OCI-LY7 (cell line): ENCODE measurements around the gene PCBP3. TPM values are rescaled to one million over a fixed set of nuclear protein-coding genes. Genes with fewer than 3 reads are reported as not detected.
"Not testable (repeated sequence)": the region's sequence is repeated elsewhere in the genome, so short reads cannot be mapped to it uniquely, and the experiment has no call there.

ENCODE experiments used
- BruUV-seq: library from RNA; stranded (reverse); fragments of 400-500 nt; replicated peaks from 2 replicates; lab custom pipeline; 2021; lab: Mats Ljungman, UMichigan
- CTCF ChIA-PET: fragments of 300-600 bp; sonication (Branson Sonifier 250); formaldehyde crosslinking; loops from one replicate; lab custom pipeline; 2022; ENCODE audit warnings: antibody characterized with exemption; ENCODE audit not compliant: unreplicated experiment; lab: Charles Lee
- POLR2A ChIA-PET: fragments of 300-600 bp; sonication (Branson Sonifier 250); formaldehyde crosslinking; loops from one replicate; lab custom pipeline; 2022; ENCODE audit warnings: antibody characterized with exemption; lab: Charles Lee
- DNase-seq: peaks from one replicate; pipeline ENCODE4 v3.0.0-alpha.2; 2015; ENCODE audit warnings: low spot score
- H2AFZ ChIP-seq: fragments of 200-600 bp; sonication (generic), shearing (Covaris generic); 2 replicates; pipeline ENCODE4 v1.6.1; 2014; ENCODE audit warnings: mild to moderate bottlenecking, antibody characterized with exemption, low read length, moderate library complexity
- H3K27ac ChIP-seq: fragments of 200-600 bp; sonication (generic); 2 replicates; pipeline ENCODE4 v1.5.1; 2014; ENCODE audit warnings: mixed run types, low read depth, mild to moderate bottlenecking, moderate library complexity, low read length, inconsistent platforms; ENCODE audit not compliant: poor library complexity, severe bottlenecking
- H3K36me3 ChIP-seq: fragments of 200-600 bp; sonication (generic); 2 replicates; pipeline ENCODE4 v1.6.1; 2014; ENCODE audit warnings: mild to moderate bottlenecking, antibody characterized with exemption, low read length, moderate library complexity, mixed read lengths; ENCODE audit not compliant: insufficient read depth
- H3K4me1 ChIP-seq: fragments of 200-600 bp; sonication (generic); 2 replicates; pipeline ENCODE4 v1.5.1; 2014; ENCODE audit warnings: mild to moderate bottlenecking, low read length; ENCODE audit not compliant: insufficient read depth, poor library complexity, severe bottlenecking
- H3K4me2 ChIP-seq: fragments of 200-600 bp; sonication (generic); 2 replicates; pipeline ENCODE4 v1.6.1; 2014; ENCODE audit warnings: mild to moderate bottlenecking, low read length
- H3K4me3 ChIP-seq: fragments of 200-600 bp; sonication (generic); 2 replicates; pipeline ENCODE4 v1.5.1; 2014; ENCODE audit warnings: mild to moderate bottlenecking, low read depth, low read length; ENCODE audit not compliant: poor library complexity, severe bottlenecking
- H3K79me2 ChIP-seq: fragments of 200-600 bp; sonication (generic); 2 replicates; pipeline ENCODE4 v1.6.1; 2016; ENCODE audit warnings: low read depth, mild to moderate bottlenecking, low read length, moderate library complexity, mixed read lengths; ENCODE audit not compliant: insufficient read depth
- H3K9me2 ChIP-seq: fragments of 200-600 bp; sonication (generic); 2 replicates; pipeline ENCODE4 v1.6.1; 2016; ENCODE audit warnings: mild to moderate bottlenecking, low read length, mixed read lengths; ENCODE audit not compliant: insufficient read depth
- H3K9me3 ChIP-seq: fragments of 200-600 bp; sonication (generic); 2 replicates; pipeline ENCODE4 v1.6.1; 2014; ENCODE audit warnings: mild to moderate bottlenecking, mixed run types, low read length, mixed read lengths
- H4K20me1 ChIP-seq: fragments of 200-600 bp; sonication (generic); 2 replicates; pipeline ENCODE4 v1.6.1; 2014; ENCODE audit warnings: mild to moderate bottlenecking, antibody characterized with exemption, low read length, moderate library complexity, mixed read lengths; ENCODE audit not compliant: insufficient read depth
- EZH2phosphoT487 ChIP-seq: fragments of 200-600 bp; sonication (generic); IDR thresholded peaks from 2 replicates; pipeline ENCODE4 v1.6.1; 2018; ENCODE audit warnings: low read depth, borderline replicate concordance, mild to moderate bottlenecking, mixed run types, antibody characterized with exemption, low read length, moderate library complexity, mixed read lengths
- intact Hi-C: fragments of 100-400 bp; cut with micrococcal nuclease; formaldehyde crosslinking; loops from one replicate; pipeline ENCODE4 v1.10.0; 2022; ENCODE audit not compliant: unreplicated experiment
- total RNA-seq, 2 experiments: library from RNA; depleted of rRNA in 1 of 2; stranded (reverse); fragments of >200 nt in 1 of 2; shearing (Covaris generic) in 1 of 2; gene quantifications; 2 replicates each; pipeline ENCODE4 v1.2.3, GENCODE V29; 2014 to 2022
- TF ChIP-seq, protein P1 (sequence below): fragments of 200-600 bp; sonication (generic); conservative IDR thresholded peaks from 2 replicates; pipeline ENCODE4 v1.5.1; 2014; ENCODE audit warnings: mild to moderate bottlenecking, antibody characterized with exemption, low read length, moderate library complexity, mixed read lengths

Gene PCBP3
- total RNA-seq, 2 experiments from 2014 or later = 0.61 TPM; not detected in 1

DNA sequence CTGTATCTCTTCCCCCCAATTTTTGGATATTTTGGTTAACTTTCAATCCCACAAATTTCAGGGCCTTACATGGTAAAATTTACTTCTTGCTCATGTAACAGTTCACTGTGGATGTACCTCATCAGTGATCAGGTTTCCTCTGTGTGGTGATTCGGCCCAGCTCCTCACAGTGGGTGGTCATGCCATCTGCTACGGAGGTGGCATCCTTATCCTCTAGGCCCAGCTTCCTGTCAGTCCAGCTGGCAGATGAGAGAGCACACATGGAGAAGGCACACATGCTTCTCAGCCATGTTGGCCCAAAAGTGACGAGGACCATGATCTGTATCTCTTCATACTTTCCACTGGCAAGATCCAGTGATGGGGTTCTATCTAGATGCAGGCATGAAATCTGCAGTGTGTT, 27.2 kb downstream of the PCBP3 start:
- H3K4me1 ChIP-seq = no peaks in the 10 kb centered on the region
- DNase-seq = no peak
- CTCF ChIA-PET = no interaction called here
- POLR2A ChIA-PET = interaction anchor here (0.5 kb wide), 1 partner anchor 101 kb away, joined by 3 read pairs; no protein-coding TSS in a partner anchor
- H3K4me2 ChIP-seq = no peak overlapping the region
- TF ChIP-seq, protein P1, sequence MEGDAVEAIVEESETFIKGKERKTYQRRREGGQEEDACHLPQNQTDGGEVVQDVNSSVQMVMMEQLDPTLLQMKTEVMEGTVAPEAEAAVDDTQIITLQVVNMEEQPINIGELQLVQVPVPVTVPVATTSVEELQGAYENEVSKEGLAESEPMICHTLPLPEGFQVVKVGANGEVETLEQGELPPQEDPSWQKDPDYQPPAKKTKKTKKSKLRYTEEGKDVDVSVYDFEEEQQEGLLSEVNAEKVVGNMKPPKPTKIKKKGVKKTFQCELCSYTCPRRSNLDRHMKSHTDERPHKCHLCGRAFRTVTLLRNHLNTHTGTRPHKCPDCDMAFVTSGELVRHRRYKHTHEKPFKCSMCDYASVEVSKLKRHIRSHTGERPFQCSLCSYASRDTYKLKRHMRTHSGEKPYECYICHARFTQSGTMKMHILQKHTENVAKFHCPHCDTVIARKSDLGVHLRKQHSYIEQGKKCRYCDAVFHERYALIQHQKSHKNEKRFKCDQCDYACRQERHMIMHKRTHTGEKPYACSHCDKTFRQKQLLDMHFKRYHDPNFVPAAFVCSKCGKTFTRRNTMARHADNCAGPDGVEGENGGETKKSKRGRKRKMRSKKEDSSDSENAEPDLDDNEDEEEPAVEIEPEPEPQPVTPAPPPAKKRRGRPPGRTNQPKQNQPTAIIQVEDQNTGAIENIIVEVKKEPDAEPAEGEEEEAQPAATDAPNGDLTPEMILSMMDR = no peak
- TF ChIP-seq EZH2phosphoT487 = no peak
- intact Hi-C loops = no loop called here
- H3K4me3 ChIP-seq = no peak overlapping the region
- H3K79me2 ChIP-seq = no peaks in the 10 kb centered on the region
- H3K9me2 ChIP-seq = no peaks in the 10 kb centered on the region
- H3K9me3 ChIP-seq = no peaks in the 10 kb centered on the region
- H3K36me3 ChIP-seq = no peaks in the 10 kb centered on the region
- no peak overlapping the region for H3K27ac ChIP-seq
- no peak overlapping the region for H2AFZ ChIP-seq
- no TSS peak for BruUV-seq
- H4K20me1 ChIP-seq = no peaks in the 10 kb centered on the region

DNA sequence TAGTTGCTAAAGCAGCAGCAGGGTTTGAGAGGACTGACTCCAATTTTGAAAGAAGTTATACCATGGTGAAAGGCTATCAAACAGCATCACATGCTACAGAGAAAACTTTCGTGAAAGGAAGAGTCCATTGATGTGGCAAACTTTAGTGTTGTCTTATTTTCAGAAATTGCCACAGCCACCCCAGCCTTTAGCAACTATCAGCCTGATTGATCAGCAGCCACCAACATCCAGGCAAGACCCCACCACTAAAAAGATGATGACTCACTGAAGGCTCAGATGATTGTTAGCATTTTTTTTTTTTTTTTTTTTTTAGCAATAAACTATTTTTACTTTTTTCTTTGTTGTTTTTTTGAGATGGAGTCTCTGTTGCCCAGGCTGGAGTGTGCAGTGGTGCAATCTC, 35.3 kb downstream of the PCBP3 start:
- H3K27ac ChIP-seq, BruUV-seq, H4K20me1 ChIP-seq, H3K9me2 ChIP-seq, H3K4me3 ChIP-seq, H3K9me3 ChIP-seq, DNase-seq, H3K4me2 ChIP-seq, H3K36me3 ChIP-seq, H2AFZ ChIP-seq, H3K4me1 ChIP-seq, intact Hi-C loops, CTCF ChIA-PET, H3K79me2 ChIP-seq: not testable (repeated sequence)
- POLR2A ChIA-PET = interaction anchor here (0.7 kb wide), 1 partner anchor 977 kb away, joined by 3 read pairs; no protein-coding TSS in a partner anchor

DNA sequence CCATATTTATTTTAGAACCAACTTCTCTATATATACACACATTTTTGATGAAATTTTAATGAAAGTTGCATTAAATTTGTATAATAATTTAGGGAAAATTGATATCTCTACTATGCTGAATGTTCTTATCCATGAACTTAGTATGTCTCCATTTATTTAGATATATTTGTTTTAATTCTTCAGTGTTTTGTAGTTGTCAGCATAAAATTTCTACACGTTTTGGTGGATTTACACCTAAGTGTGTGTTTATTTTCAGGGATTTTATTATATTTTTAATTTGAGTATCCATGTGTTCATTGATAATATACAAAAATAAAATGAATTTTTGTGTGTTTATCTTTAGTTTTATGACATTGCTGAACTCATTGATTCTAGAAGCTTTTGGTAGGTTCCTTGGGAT, 36.7 kb downstream of the PCBP3 start:
- no peaks in the 10 kb centered on the region for H4K20me1 ChIP-seq
- H3K4me1 ChIP-seq = no peaks in the 10 kb centered on the region
- H3K9me2 ChIP-seq = no peaks in the 10 kb centered on the region
- no peak for DNase-seq
- no peak for TF ChIP-seq EZH2phosphoT487
- TF ChIP-seq, protein P1 = no peak
- no peaks in the 10 kb centered on the region for H3K36me3 ChIP-seq
- H3K27ac ChIP-seq = no peak overlapping the region
- intact Hi-C loops = no loop called here
- CTCF ChIA-PET = no interaction called here
- H3K79me2 ChIP-seq = no peaks in the 10 kb centered on the region
- H3K9me3 ChIP-seq = no peaks in the 10 kb centered on the region
- POLR2A ChIA-PET = no interaction called here
- BruUV-seq = no TSS peak
- no peak overlapping the region for H2AFZ ChIP-seq
- H3K4me2 ChIP-seq = no peak overlapping the region
- no peak overlapping the region for H3K4me3 ChIP-seq
